ENCODE data around the gene APH1A.

Gene APH1A

GRCh38 chr1:150269451-150269850 lies 635 bp upstream of the APH1A start:
- peak overlapping the region; percentile 85 for H3K4me2 ChIP-seq (ENCODE audit: low read length)
- peak overlapping the region; percentile 80 for H3K4me3 ChIP-seq (ENCODE audit: low read depth, low read length, poor library complexity, severe bottlenecking)
- no peaks in the 10 kb centered on the region for H4K20me1 ChIP-seq (ENCODE audit: insufficient read depth, low read length)
- peaks cover 29% of the 10 kb centered on the region for H3K4me1 ChIP-seq (ENCODE audit: insufficient read depth, low read length, severe bottlenecking)
- peak overlapping the region; percentile 87 for H3K9ac ChIP-seq (ENCODE audit: low read length)
- H2AFZ ChIP-seq (ENCODE audit: low read length) = peak overlapping the region; percentile 50
- H3K9me2 ChIP-seq (ENCODE audit: low read depth, low read length) = no peaks in the 10 kb centered on the region
- no peaks in the 10 kb centered on the region for H3K27me3 ChIP-seq (ENCODE audit: insufficient read depth, low read length)
- TF ChIP-seq CTCF (IDR thresholded peaks at IDR 0.05; ENCODE audit: low read length) = no peak
- TF ChIP-seq EZH2 (IDR thresholded peaks at IDR 0.05; ENCODE audit: borderline replicate concordance, low read length) = no peak
- H3K27ac ChIP-seq (ENCODE audit: low read depth, low read length, poor library complexity, severe bottlenecking) = no peak overlapping the region
- peaks cover 10% of the 10 kb centered on the region for H3K79me2 ChIP-seq (ENCODE audit: insufficient read depth, low read length)
- no peaks in the 10 kb centered on the region for H3F3A ChIP-seq (ENCODE audit: insufficient read depth, low read length)
- no peaks in the 10 kb centered on the region for H3K9me3 ChIP-seq (ENCODE audit: low read length)
- H3K36me3 ChIP-seq (ENCODE audit: insufficient read depth, low read length) = peaks cover 29% of the 10 kb centered on the region

- Histone ChIP-seq H3K4me1 (ENCODE audit: insufficient read depth, low read length, severe bottlenecking) (peaks cover 31% of the 10 kb centered on the region), H3K79me2 (ENCODE audit: insufficient read depth, low read length) (peaks cover 10% of the 10 kb centered on the region), H3F3A (ENCODE audit: insufficient read depth, low read length) (no peaks in the 10 kb centered on the region), H3K36me3 (ENCODE audit: insufficient read depth, low read length) (peaks cover 31% of the 10 kb centered on the region), H3K27ac (ENCODE audit: low read depth, low read length, poor library complexity, severe bottlenecking) (peak overlapping the region; percentile 25), H3K27me3 (ENCODE audit: insufficient read depth, low read length) (no peaks in the 10 kb centered on the region), H4K20me1 (ENCODE audit: insufficient read depth, low read length) (no peaks in the 10 kb centered on the region), H3K4me2 (ENCODE audit: low read length) (peak overlapping the region; percentile 85), H3K9ac (ENCODE audit: low read length) (peak overlapping the region; percentile 87), H3K9me3 (ENCODE audit: low read length) (no peaks in the 10 kb centered on the region), H3K4me3 (ENCODE audit: low read depth, low read length, poor library complexity, severe bottlenecking) (peak overlapping the region; percentile 80), H3K9me2 (ENCODE audit: low read depth, low read length) (no peaks in the 10 kb centered on the region), H2AFZ (ENCODE audit: low read length) (no peak overlapping the region)
- no peak for TF ChIP-seq CTCF (IDR thresholded peaks at IDR 0.05; ENCODE audit: low read length)
- TF ChIP-seq EZH2 (IDR thresholded peaks at IDR 0.05; ENCODE audit: borderline replicate concordance, low read length) = no peak
Measured at GRCh38 chr1:150268340-150268704, 494 bp downstream of the APH1A start.

GRCh38 chr1:150267896-150268295 lies 920 bp downstream of the APH1A start:
- peak overlapping the region; percentile 85 for H3K4me2 ChIP-seq (ENCODE audit: low read length)
- H3K4me1 ChIP-seq (ENCODE audit: insufficient read depth, low read length, severe bottlenecking) = peaks cover 36% of the 10 kb centered on the region
- H4K20me1 ChIP-seq (ENCODE audit: insufficient read depth, low read length) = no peaks in the 10 kb centered on the region
- H3K9me2 ChIP-seq (ENCODE audit: low read depth, low read length) = no peaks in the 10 kb centered on the region
- H3K9me3 ChIP-seq (ENCODE audit: low read length) = no peaks in the 10 kb centered on the region
- H3K9ac ChIP-seq (ENCODE audit: low read length) = peak overlapping the region; percentile 87
- peak overlapping the region; percentile 80 for H3K4me3 ChIP-seq (ENCODE audit: low read depth, low read length, poor library complexity, severe bottlenecking)
- H3K36me3 ChIP-seq (ENCODE audit: insufficient read depth, low read length) = peaks cover 31% of the 10 kb centered on the region
- peaks cover 10% of the 10 kb centered on the region for H3K79me2 ChIP-seq (ENCODE audit: insufficient read depth, low read length)
- H3F3A ChIP-seq (ENCODE audit: insufficient read depth, low read length) = no peaks in the 10 kb centered on the region
- H3K27ac ChIP-seq (ENCODE audit: low read depth, low read length, poor library complexity, severe bottlenecking) = peak overlapping the region; percentile 25
- no peaks in the 10 kb centered on the region for H3K27me3 ChIP-seq (ENCODE audit: insufficient read depth, low read length)
- no peak for TF ChIP-seq CTCF (IDR thresholded peaks at IDR 0.05; ENCODE audit: low read length)
- TF ChIP-seq EZH2 (IDR thresholded peaks at IDR 0.05; ENCODE audit: borderline replicate concordance, low read length) = no peak
- no peak overlapping the region for H2AFZ ChIP-seq (ENCODE audit: low read length)

All from OCI-LY1 (cell line).